Kidney (tissue), 14 donors: Measurements from ENCODE around the gene ARID1B. TPM values are rescaled to one million over a fixed set of nuclear protein-coding genes. Genes with fewer than 3 reads are reported as not detected.

ENCODE experiments used
- DNase-seq, 5 donors: peaks; one replicate each; pipeline ENCODE4 v3.0.0-alpha.2; 2013 to 2020
- FAIRE-seq: peaks from 2 replicates; lab custom pipeline; 2012; peaks lifted over from hg19 to GRCh38; lab: Jason Lieb, UNC
- H3K27ac ChIP-seq, 2 donors: one replicate each; pipeline ENCODE4 v1.7.0; 2013; ENCODE audit warnings: low read depth in 2 of 2, low read length in 2 of 2, inconsistent platforms in 1 of 2
- H3K27me3 ChIP-seq: one replicate; pipeline ENCODE4 v1.7.1; 2013; ENCODE audit warnings: low read length, inconsistent platforms; ENCODE audit not compliant: control insufficient read depth, insufficient read depth
- H3K36me3 ChIP-seq, 3 donors: one replicate each; pipeline versions ENCODE4 v1.7.0 to v1.7.1; 2013; ENCODE audit warnings: low read length in 3 of 3, control low read depth in 1 of 3, inconsistent platforms in 1 of 3; ENCODE audit not compliant: insufficient read depth in 3 of 3, control insufficient read depth in 2 of 3
- H3K4me1 ChIP-seq, 3 donors: one replicate each; pipeline versions ENCODE4 v1.7.0 to v1.7.1; 2013; ENCODE audit warnings: low read length in 3 of 3, inconsistent platforms in 1 of 3, low read depth in 1 of 3; ENCODE audit not compliant: control insufficient read depth in 2 of 3, insufficient read depth in 2 of 3
- H3K4me3 ChIP-seq, 3 donors: one replicate each; pipeline versions ENCODE4 v1.7.0 to v1.8.1; 2013; ENCODE audit warnings: low read length in 3 of 3, control low read depth in 1 of 3, inconsistent platforms in 1 of 3
- H3K9ac ChIP-seq, 3 donors: one replicate each; pipeline versions ENCODE4 v1.7.0 to v1.7.1; 2013; ENCODE audit warnings: low read length in 3 of 3, control low read depth in 1 of 3, inconsistent platforms in 1 of 3
- H3K9me3 ChIP-seq, 3 donors: one replicate each; pipeline versions ENCODE4 v1.7.0 to v1.7.1; 2013; ENCODE audit warnings: low read length in 3 of 3, control low read depth in 1 of 3, inconsistent platforms in 1 of 3; ENCODE audit not compliant: control insufficient read depth in 2 of 3, insufficient read depth in 1 of 3
- intact Hi-C: fragments of 100-400 bp; cut with DNase I; formaldehyde crosslinking; loops from one replicate; pipeline ENCODE4 v1.11.1; 2022
- polyA plus RNA-seq: library from polyadenylated mRNA; stranded (reverse); fragments of 350-450 nt; fragmentation: Illumina TruSeq; extraction: RNeasy Lipid Tissue Mini Kit (QIAGEN cat#74804); gene quantifications from one replicate; pipeline ENCODE4 v1.2.3, GENCODE V29; 2014; ENCODE audit warnings: low read depth, low replicate concordance; ENCODE audit not compliant: insufficient read depth
- total RNA-seq: library from RNA; stranded (reverse); fragmentation: NEBNext Ultra II Directional; extraction: Animal tissue kit (Norgen Biotek cat#: 25700); gene quantifications from one replicate; pipeline ENCODE4 v1.2.1, GENCODE V29; 2021
- TF ChIP-seq, protein P1 (sequence below): IDR thresholded peaks from 3 replicates; pipeline ENCODE4 v1.5.1; 2012; ENCODE audit warnings: mild to moderate bottlenecking, moderate library complexity, borderline replicate concordance; ENCODE audit not compliant: insufficient read depth; ENCODE audit errors: extremely low read depth
- donor health status: control.
- donor health status: control.
- donor health status: control.
- donor health status: control.
- donor health status: control.
- donor health status: DM: yes; HTN: yes; CAD: no.
- donor health status: Normal renal cell carcinoma (clear cell type).

Gene ARID1B
- total and polyA plus RNA-seq, 2 donors from 2014 or later, result 16.4 to 110 TPM

DNA sequence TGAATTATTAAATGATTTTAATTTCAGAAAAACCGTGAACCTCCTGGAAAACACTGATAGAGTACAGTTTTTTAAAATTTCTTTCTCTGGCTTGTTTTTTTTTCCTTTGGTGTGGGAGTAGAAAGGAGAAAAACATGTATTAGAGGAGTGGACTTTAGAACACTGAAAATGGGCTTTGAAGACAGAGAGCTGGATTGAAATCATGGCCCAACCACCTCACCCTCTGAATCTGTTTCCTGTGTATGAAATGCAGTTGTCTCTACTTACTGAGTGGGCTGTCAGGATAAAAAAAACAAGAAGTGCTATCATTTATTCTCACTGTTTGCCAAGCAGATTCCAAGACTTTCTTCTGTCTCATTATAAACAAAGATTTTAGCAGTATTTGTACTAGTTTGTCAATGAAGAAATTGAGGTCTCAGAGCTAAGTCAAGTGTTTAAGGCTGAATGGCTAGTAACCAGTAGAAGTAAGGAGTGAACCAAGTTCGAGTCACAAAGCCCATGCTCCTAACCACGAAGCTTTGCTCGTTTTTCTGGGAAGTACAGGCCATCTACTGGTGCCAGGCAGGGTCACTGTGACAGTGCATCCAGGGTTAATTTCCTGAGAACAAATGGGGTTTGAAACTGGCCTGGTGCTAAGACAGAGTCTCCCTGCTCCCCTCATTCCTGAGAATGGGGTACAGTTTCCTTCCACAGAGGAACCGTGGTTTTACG, 289.8 kb downstream of the ARID1B start:
- H3K4me3 ChIP-seq, result no peak overlapping the region
- no peaks in the 10 kb centered on the region for H3K36me3 ChIP-seq
- no peak overlapping the region for H3K9ac ChIP-seq
- no peaks in the 10 kb centered on the region for H3K9me3 ChIP-seq
- no peak for DNase-seq
- no peaks in the 10 kb centered on the region for H3K27me3 ChIP-seq
- intact Hi-C loops, result no loop called here
- H3K27ac ChIP-seq, result no peak overlapping the region
- TF ChIP-seq, protein P1, sequence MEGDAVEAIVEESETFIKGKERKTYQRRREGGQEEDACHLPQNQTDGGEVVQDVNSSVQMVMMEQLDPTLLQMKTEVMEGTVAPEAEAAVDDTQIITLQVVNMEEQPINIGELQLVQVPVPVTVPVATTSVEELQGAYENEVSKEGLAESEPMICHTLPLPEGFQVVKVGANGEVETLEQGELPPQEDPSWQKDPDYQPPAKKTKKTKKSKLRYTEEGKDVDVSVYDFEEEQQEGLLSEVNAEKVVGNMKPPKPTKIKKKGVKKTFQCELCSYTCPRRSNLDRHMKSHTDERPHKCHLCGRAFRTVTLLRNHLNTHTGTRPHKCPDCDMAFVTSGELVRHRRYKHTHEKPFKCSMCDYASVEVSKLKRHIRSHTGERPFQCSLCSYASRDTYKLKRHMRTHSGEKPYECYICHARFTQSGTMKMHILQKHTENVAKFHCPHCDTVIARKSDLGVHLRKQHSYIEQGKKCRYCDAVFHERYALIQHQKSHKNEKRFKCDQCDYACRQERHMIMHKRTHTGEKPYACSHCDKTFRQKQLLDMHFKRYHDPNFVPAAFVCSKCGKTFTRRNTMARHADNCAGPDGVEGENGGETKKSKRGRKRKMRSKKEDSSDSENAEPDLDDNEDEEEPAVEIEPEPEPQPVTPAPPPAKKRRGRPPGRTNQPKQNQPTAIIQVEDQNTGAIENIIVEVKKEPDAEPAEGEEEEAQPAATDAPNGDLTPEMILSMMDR, result no peak
- peaks cover 14 to 18% (median 17%) of the 10 kb centered on the region in 3 donors for H3K4me1 ChIP-seq
- no peak for FAIRE-seq

DNA sequence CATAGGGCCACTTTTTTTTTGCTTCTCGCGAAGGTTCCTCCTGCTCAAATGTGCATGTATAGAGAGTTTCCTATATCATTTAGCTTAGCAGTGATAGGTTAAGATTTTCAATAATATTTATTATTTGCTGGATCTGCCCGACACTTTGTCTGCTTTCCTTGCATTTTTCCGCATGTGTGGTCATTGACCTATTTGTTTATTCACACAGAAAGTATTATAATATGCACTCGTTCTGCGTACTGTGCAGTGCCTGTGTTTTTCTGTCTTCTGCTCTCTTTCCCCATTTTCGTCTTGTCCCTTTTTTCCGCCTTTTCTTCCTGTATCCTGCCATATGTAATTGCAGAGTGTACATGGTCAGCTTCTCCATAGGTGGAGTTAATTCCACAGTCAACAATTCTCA, 290.3 kb downstream of the ARID1B start:
- H3K9me3 ChIP-seq, result no peaks in the 10 kb centered on the region
- H3K4me3 ChIP-seq, result no peak overlapping the region
- H3K27ac ChIP-seq, result no peak overlapping the region
- TF ChIP-seq, protein P1, result no peak
- no peak for FAIRE-seq
- H3K27me3 ChIP-seq, result no peaks in the 10 kb centered on the region
- peaks cover 14 to 18% (median 17%) of the 10 kb centered on the region in 3 donors for H3K4me1 ChIP-seq
- no peaks in the 10 kb centered on the region for H3K36me3 ChIP-seq
- DNase-seq, result no peak
- intact Hi-C loops, result no loop called here
- H3K9ac ChIP-seq, result no peak overlapping the region

DNA sequence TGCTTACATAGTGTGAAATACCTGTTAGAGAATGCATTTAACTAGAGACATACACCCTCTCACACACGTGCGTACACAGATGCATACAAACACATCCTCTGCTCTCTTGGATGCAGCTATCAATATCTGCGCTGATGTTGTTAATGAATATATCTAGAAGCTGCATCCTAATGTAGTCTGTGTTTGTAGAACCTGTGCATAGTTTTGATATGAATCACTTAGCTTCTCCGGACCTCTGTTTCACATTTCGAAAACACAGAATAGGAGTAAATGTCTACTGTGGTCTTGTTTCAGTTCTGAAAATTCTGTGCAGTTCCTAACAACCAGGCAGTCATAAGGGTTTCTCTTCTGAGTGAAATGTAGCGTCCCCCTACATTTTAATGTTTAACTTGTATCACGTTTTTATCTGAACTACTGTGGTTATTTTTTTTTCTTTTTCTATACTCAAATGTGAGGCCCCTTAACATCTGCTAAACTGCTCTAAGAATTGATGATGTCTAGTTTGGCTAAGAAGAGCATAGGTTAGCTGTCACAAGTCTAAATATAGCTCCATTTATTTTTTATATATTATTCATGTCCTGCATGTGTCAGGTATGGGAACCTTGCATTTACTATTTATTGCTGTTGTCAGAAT, 291.6 kb downstream of the ARID1B start:
- intact Hi-C loops, result no loop called here
- Histone ChIP-seq H3K27ac (no peak overlapping the region), H3K4me3 (no peak overlapping the region), H3K9ac (no peak overlapping the region), H3K9me3 (no peaks in the 10 kb centered on the region), H3K4me1 (peaks cover 14 to 18% (median 17%) of the 10 kb centered on the region in 3 donors), H3K27me3 (no peaks in the 10 kb centered on the region), H3K36me3 (no peaks in the 10 kb centered on the region)
- FAIRE-seq, result no peak
- TF ChIP-seq, protein P1, result no peak
- no peak for DNase-seq
